UCSD-AML1 (cell line): ENCODE data around the gene DAG1.
A peak's percentile ranks its signal among the peaks of the same experiment; 100 is the strongest.

Experiments used
- DNase-seq: peaks from one replicate; lab custom pipeline; 2025; ENCODE audit not compliant: unreplicated experiment; lab: John Stamatoyannopoulos, UW

DAG1 gene

GRCh38 chr3:49469936-49470713 is at the start of gene DAG1:
Gene DAG1 (plus strand): TSS chr3:49470267. CDS start chr3:49510535, 40,268 bp downstream.
- DNase-seq, result peak; percentile 96

DNA sequence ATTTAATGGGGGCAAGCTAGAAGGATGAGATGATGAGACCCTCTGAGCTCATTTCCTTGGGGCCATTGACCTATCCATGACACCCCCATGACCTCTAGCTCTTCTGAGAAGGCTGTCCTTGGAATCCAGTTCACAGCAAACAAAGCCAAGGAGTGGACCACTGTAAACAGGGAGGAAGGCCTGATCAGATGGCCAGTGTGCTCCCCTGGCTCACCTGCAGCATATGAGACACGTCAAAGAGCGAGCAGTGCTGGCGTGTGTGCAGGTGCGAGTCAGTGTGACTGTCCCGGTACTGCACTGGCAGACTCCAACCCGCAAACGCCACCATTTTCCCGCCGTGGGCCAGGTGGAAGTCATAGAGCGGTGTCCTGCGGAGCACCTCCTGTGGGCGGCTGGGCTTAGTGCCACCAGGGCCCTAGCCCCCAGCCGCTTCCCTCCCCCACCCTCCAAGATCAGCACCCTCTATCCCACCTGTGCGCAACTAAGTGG is 48.1 kb upstream of the DAG1 start:
- no peak for DNase-seq

- DNase-seq, result no peak
Observed at GRCh38 chr3:49422379-49423248, 47.5 kb upstream of the DAG1 start, which contains the start of gene AMT. Gene AMT (minus strand): TSS chr3:49422473. CDS start chr3:49422450, 23 bp downstream.

DNA sequence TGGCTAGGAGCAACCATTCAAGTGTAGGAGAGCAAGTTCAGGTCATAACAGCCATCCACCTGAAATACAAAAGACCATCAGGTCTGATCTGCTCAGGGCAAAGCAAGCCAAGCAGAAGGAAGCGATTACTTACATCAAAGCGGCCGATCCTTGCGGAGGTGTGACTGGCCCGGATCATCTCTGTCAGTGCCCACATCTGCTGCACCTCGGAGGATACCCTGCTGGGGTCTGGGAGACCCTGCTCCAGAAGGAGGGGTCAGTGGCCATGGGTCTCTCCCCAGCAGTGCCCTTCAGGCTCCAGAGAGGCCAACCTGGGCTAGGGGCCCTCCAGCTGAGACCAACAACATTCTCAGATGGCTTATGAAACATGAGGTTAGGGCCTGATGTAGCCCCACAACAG is 45.3 kb upstream of the DAG1 start:
- no peak for DNase-seq

- DNase-seq, result no peak
Observed at GRCh38 chr3:49427586-49427985, 42.5 kb upstream of the DAG1 start.

DNA sequence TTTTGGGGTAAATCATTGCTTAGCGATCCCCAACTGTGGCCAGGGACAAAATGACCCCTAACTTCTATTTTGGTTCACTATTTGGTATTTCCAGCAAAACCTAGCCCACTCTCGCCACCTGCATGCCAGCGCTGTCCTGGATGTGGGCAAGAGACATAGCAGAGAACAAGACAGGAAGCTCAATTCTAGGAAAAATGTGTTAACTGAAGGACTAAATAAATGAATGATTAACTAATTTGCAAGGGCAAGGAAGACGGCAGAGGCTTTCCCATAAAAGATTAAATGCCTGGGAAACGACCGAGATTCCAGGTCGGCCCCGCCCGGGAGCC is 41.4 kb upstream of the DAG1 start:
- DNase-seq, result peak; percentile 47

- DNase-seq, result no peak
Observed at GRCh38 chr3:49434731-49435130, 35.3 kb upstream of the DAG1 start.

DNA sequence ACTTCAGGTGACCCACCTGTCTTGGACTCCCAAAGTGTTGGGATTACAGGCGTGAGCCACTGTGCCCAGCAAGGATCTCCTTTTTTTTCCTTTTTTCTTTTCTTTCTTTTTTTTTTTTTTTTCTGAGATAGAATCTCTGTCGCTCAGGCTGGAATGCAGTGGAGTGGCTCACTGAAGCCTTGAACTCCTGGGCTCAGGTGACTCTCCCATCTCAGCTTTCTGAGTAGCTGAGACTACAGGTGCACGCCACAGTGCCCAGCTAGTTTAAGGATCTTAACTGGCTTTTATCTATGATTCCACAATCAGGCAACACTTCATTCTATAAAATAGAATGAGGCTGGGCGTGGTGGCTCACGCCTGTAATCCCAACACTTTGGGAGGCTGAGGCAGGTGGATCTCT is 24.7 kb upstream of the DAG1 start:
- DNase-seq, result no peak

- DNase-seq, result no peak
Observed at GRCh38 chr3:49453621-49454020, 16.4 kb upstream of the DAG1 start.

DNA sequence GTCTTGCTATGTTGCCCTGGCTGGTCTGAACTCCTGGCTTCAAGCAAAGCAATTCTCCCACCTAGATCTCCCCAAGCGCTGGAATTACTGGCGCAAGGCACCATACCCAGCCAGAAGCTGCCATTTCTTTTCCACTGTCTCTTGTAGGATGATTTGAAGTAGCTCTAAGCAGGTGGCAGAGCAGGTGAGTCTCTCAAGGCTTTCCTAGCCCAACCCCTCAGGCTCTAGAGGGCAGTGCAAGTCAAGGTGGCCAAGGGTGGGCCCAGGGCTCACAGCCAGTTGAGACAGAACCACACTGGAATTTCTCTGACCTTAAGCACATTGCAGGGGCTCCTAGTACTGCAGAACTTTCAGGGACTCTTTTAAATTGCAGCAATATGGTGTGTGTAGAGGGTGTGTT is 15.6 kb upstream of the DAG1 start:
- DNase-seq, result peak; percentile 24

DNA sequence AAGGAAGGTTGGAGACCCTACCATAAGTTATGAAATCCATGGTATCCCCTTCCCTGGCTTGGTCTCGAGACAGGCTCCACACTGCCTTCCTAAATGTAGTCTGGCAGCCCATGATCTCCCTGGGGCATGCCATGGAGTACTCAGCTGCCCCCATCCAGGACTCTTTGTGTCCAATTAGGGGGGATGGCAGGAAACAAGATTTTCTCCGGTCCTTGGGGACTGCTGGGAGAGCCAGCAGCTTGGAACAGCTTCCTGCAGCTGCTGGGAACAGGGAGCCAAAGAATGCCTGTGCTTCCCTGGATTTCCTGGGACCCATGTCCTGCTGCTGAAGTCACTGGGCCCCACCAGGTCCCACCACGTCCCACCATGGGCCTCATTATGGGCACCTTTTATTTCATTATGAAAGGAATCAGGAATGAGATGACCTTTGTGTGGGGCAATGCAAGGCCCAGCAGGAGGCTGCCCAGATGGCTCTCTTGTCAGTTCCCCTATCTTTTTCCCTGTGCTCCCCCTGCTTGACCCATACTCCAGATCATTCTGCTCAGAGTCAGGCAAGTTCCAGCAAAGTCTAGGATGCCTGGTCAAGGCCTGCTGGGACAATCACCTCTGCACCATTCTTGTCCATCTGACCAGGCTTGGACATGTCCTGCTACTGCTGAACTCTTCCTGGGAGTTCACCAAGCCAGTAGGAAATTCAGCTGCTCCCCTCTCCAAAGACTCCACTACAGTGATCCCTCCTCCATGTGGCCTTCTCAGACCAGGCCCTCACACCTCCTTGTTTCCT is 15.0 kb upstream of the DAG1 start:
- DNase-seq, result no peak

- no peak for DNase-seq
Observed at GRCh38 chr3:49456466-49456865, 13.6 kb upstream of the DAG1 start.

DNA sequence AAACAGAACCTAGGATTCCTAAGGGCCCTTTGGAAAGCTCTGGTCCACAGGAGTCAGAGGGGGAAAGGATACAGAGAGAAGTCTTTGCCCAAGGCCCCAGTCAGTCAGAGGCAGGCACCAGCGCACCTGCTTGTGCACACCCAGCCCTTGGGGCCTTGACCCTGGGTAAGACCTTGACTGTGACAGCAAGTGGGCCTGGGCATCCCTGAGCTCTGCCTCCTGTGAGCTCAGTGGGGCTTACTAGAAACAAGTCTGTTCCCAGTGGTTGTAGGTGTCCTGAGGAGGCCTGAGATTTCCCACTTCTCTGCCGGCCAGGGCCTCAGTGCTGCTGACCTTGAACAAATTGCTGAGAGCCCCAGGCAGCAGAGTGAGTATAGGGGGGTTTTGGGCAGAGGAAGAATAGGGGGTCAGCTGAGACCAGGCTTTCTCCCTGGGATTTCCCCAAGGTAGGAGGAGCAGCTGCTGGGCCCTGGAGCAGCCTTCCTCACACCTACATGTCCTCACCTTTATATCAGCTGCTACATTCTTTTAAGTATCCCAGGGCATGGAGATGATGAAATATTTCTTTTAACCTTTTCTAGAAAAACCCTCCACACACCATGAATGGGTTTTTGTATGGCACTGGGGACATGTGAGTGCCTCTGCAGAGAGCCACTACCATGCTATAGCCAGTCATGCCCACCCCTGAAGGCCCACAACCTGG is 9.7 kb upstream of the DAG1 start:
- DNase-seq, result no peak

DNA sequence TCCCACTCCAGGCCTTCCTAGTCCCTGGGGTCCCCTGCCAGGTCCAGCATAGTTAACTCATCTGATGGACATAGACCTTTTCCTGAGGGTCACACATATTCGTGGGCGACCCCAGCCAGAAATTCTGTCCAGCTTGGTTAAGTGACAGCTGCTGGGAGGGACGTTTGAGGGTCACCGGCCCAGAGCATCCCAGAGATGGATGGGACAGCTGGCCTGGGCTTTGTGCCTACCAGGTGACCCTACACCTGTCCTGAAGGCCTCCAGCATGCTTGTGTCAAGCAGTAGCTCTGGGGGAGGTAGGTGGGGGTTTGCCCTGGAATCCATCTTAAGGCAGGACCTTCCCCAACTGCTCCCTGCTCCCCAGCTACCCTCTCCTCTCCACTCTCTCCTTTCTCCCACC is 9.1 kb upstream of the DAG1 start:
- no peak for DNase-seq

DNA sequence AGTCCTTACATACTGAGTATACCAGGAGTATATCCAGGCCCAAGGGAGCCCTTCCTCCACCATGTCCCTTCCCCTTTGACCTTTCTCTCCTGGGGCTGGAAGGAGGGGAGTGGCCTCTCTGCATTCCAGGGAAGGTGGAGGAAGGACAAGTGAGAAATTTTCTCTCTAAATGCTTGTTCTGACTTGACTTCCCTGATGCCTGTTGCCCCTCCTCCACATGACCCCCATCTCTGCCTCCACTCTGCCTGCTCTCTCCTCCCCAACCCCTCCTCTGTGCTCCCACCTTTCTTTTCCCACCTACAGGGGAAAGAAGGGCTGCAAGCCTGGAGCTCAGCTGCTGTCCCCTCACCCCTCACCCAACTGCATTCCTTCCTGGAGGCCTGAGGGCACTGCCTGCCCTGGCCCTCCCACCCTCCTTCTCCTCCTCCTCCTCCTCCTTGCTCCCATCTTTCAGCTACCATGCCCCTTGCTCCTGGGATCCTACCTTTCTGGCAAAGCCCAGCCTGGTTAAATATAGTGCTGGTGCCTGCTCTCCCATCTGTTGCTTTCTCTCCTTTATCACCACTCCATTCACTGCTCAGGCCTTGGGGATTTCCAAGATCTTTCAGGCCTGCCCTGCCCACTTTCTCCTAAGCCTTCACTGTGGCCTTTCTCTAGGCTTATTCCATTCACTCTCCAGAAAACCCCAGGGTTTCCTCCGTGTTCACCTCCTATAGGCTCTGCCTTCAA is 8.5 kb upstream of the DAG1 start:
- no peak for DNase-seq

- no peak for DNase-seq
Observed at GRCh38 chr3:49462222-49462621, 7.8 kb upstream of the DAG1 start.

GRCh38 chr3:49465270-49466034 is 4.6 kb upstream of the DAG1 start:
- DNase-seq, result peak; percentile 32

DNA sequence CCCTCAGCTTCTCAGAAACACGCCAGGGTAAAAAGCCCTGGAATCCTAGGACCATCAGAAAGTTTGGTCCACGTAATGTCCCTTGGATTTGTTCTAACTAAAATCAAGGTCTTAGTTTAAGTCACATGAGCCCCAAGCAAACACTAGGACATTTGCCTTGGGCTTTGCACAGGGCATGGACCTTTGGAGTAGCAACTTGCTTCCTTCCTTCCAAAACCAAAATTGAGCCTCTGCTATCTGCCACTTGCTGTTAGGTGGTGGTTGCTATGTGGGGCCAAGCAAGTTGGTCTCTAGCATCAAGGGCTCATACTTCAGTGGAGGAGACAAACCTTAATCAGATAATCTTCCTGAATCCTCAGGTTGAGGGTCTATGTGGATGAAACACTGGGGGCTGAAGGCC is 4.0 kb upstream of the DAG1 start:
- DNase-seq, result no peak
